Prostate gland (tissue), 2 donors: ENCODE results near the gene CD69.

Source experiments
- POLR2A ChIP-seq: fragments of 450-650 bp; IDR thresholded peaks from one replicate; pipeline ENCODE4 v1.6.1; 2016; ENCODE audit warnings: antibody characterized with exemption, mild to moderate bottlenecking
- TF ChIP-seq, protein P1 (sequence below), 4 experiments: fragments of 200-600 bp in 2 of 4; fragments of 450-650 bp in 2 of 4; sonication (generic) in 2 of 4; IDR thresholded peaks; 1 replicate in 3 of 4; 2 replicates in 1 of 4; pipeline ENCODE4 v1.5.1; 2016 to 2019; ENCODE audit warnings: antibody characterized with exemption in 4 of 4, mild to moderate bottlenecking in 2 of 4, moderate library complexity in 2 of 4

DNA sequence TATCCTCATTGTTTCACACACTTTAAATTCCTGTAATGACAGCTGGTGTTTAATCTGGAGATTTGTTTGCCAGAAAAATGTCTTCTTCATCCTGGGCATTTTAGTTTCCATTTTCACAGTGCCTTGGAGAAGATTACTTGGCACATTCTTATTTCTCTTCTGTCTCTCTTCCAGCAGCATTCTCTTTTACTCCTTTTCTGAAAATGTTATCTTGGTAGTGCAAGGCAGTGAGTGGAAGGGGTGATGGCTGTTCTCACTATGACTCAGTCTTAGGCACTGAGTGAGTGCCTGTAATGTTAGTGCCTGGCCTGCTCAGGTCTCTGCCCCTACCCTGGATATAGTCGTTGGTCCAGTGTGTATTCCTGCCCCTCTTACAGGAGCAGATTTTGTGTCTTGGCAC, 40.9 kb downstream of the CD69 start:
- TF ChIP-seq, protein P1, sequence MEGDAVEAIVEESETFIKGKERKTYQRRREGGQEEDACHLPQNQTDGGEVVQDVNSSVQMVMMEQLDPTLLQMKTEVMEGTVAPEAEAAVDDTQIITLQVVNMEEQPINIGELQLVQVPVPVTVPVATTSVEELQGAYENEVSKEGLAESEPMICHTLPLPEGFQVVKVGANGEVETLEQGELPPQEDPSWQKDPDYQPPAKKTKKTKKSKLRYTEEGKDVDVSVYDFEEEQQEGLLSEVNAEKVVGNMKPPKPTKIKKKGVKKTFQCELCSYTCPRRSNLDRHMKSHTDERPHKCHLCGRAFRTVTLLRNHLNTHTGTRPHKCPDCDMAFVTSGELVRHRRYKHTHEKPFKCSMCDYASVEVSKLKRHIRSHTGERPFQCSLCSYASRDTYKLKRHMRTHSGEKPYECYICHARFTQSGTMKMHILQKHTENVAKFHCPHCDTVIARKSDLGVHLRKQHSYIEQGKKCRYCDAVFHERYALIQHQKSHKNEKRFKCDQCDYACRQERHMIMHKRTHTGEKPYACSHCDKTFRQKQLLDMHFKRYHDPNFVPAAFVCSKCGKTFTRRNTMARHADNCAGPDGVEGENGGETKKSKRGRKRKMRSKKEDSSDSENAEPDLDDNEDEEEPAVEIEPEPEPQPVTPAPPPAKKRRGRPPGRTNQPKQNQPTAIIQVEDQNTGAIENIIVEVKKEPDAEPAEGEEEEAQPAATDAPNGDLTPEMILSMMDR (IDR thresholded peaks at IDR 0.05) = no peak
- TF ChIP-seq POLR2A = no peak
